GM18907 (cell line): ENCODE results near the gene VWF.

Source experiments
- ATAC-seq: cut with Tn5 transposase; IDR thresholded peaks from one replicate; pipeline ENCODE4 v1.9.1; 2021; ENCODE audit warnings: mild to moderate bottlenecking, moderate library complexity; ENCODE audit not compliant: unreplicated experiment

The VWF gene

GRCh38 chr12:5960783-5961182, 163.7 kb downstream of the VWF start:
- no peak for ATAC-seq

- no peak for ATAC-seq
Measured at GRCh38 chr12:5956987-5957386, 167.5 kb downstream of the VWF start.

DNA sequence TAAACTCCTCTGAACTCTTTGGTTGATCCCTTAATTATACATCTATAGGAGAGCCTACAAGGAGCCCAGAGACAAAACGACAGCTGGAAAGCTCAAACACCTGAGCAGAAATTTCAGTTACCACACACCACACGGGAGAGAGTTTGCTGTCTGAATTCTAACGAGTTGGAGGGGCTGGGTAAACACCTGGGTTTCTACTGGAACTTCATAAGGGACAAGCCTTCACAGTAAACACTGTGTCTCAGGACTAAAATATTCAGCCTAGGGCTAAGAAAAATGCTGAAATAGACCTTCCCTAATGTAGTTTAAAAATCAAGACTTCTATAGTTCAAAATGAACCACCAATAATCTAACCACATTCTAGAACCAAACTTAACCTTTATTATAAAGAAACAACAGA, 169.8 kb downstream of the VWF start:
- ATAC-seq = no peak

- ATAC-seq = no peak
Measured at GRCh38 chr12:5953835-5954586, 170.5 kb downstream of the VWF start.

- no peak for ATAC-seq
Measured at GRCh38 chr12:5952031-5952430, 172.4 kb downstream of the VWF start.

- ATAC-seq = no peak
Measured at GRCh38 chr12:5948696-5949095, 175.8 kb downstream of the VWF start.

DNA sequence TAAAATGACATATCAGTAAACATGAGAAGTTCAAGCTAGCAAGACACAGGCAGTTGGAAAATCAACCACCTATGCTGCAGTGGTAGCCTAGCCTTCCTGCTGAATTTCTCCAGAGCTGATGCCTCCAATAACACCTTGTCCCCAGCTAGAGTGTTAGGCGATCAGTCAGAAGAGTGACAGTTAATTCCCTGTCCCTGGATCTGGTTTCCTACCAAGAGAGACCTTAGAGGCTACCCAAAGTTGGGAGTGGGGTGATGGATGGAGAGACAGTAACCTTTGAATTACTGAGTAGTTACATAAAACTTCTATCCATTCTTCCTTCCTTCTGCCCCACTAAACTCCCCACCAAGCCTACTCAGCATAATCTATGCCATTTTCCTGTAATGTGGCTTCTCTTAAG, 177.5 kb downstream of the VWF start:
- ATAC-seq = no peak

- ATAC-seq = no peak
Measured at GRCh38 chr12:5946388-5946787, 178.1 kb downstream of the VWF start.

DNA sequence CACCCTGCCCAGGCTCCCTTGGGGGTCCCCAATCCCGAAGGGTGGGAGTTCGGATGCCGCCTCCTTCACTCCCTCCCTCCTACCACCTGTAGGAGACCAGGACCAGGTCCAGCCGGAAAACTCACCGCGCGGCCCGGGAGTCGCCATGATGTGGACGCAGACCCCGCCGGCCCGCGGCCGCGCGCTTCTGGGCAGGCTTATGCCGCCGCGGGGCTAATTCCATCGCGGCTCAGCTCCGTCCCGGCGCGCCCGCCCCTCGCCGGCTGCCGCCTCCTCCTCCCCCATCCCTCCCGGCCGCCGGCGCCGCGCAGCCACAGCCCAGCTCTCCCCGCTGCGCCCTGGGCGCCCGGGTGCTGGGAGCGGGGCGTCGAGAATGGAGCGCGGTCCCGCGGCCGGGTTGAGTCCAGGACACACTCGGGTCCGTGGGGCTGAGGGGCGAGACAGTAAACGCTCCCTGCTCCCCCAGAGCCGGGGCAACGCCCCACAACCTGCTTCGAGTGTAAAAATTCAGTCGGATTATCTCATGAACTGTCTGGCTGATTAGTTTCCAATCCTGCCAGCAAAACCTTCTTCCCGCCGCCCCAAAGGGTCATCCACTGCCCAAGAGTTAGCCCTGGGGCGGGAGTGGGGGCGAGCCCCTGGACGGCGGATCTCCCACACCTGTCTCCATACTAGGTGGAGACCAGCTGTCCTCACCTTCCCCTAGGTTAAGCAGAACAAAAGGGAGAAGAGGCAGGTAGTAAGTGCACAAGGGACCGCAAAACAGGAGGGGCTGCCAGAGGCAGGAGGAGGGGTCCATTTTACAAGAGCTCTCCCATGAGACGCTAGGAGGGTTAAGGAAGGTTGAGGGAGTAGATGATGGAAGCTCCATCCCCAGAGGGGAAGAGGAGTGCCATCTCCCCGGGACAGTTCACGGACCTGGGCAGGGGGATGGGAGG, 179.1 kb downstream of the VWF start, which contains the start of gene ANO2:
Gene ANO2 (minus strand): TSS at position 189 of the 938 bp plus-strand sequence. CDS start 42 bp downstream, at position 147.
- ATAC-seq = no peak

GRCh38 chr12:5944688-5945070, 179.8 kb downstream of the VWF start:
- ATAC-seq = no peak

GRCh38 chr12:5944053-5944452, 180.4 kb downstream of the VWF start:
- no peak for ATAC-seq

DNA sequence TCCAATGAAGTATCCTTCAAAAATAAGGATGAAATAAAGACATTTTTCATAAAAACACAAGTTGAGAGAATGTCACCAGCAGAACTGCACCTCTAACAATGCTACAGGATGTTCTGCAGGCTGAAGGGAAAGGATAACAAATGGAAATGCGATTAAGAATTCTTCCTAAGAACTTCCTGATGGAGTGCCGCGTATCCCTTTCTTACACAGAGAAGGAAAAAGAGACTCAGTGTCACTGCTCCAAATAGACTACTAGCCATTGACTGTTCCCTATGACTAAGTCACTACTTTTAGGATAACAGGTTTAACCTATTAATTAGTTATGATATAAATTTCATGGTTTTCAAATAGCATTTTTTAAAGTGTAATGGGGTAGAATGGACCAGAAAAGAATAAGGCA, 182.6 kb downstream of the VWF start:
- ATAC-seq = no peak

DNA sequence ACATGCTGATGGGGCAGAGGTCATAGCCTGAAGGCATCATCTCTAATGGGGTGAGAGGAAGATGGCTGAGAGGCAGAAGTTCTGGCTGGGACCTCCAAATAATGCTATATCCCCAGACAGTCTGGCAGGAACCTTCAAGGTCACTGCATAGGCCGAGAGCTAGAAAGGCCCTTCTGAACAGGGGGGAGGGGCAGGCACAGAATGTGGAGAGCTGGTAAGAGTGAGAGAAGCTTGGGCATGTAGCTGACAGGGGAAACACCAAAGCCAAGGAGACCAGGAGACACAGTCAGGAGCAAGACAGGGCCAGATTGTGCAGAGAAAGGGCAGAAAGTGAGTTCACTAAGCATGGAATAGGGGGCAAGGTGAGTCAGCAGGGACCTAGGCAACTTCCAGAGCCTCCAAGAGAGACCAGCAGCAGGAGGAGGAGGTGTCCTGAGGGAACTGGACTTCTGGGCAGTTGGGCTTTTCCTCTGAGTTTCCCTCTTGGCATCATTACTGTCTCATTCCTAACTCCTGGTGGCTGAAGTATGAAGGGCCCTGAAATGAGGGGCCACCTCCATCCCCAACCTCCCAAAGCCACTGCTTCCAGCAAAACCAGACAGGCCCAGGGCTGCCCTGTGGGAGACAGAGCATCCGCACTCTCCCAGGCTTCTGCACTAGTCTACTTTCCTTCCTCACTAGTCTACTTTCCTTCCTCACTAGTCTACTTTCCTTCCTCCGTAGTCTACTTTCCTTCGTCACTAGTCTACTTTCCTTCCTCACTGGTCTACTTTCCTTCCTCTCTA, 196.5 kb downstream of the VWF start:
- no peak for ATAC-seq

DNA sequence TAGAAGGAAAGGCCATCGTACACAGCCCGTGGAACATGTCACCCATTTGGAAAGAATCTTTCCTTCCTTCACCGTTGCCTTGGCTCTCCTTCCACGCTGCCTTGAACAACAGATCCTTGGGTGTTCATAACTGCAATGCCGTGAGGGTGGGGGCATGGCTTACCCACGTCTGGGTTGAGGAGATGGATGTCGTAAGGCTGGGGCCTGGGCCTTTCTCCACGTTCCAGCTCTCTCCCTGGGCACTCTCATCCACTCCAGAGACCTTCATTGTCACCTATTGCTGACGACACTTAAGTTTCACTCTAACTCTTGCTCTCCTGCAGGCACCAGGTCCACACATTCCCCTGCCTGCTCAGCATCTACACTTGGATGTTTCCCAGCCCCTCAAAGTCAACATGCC, 198.8 kb downstream of the VWF start:
- ATAC-seq = no peak

- ATAC-seq = no peak
Measured at GRCh38 chr12:5924342-5924741, 200.1 kb downstream of the VWF start.

DNA sequence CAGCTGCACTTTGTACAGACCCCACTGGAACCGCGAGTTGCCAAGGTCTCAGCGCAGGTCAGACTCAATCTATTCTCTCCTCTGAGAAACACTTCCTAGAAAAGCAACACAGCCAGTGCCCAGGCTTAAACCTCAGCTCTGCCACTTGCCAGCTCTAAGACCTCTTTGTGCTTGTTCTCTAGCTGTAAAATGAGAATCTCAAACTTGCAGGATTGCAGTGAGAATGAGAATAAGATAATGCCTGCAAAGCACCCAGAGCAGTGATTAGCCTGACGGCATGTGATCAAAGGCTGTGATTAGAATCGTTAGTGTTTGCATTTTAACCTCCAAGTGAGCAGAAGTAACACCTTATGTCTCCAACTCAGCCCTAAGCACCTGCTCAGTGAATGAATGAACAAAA, 200.7 kb downstream of the VWF start:
- no peak for ATAC-seq

GRCh38 chr12:5923043-5923605, 201.3 kb downstream of the VWF start:
- no peak for ATAC-seq

DNA sequence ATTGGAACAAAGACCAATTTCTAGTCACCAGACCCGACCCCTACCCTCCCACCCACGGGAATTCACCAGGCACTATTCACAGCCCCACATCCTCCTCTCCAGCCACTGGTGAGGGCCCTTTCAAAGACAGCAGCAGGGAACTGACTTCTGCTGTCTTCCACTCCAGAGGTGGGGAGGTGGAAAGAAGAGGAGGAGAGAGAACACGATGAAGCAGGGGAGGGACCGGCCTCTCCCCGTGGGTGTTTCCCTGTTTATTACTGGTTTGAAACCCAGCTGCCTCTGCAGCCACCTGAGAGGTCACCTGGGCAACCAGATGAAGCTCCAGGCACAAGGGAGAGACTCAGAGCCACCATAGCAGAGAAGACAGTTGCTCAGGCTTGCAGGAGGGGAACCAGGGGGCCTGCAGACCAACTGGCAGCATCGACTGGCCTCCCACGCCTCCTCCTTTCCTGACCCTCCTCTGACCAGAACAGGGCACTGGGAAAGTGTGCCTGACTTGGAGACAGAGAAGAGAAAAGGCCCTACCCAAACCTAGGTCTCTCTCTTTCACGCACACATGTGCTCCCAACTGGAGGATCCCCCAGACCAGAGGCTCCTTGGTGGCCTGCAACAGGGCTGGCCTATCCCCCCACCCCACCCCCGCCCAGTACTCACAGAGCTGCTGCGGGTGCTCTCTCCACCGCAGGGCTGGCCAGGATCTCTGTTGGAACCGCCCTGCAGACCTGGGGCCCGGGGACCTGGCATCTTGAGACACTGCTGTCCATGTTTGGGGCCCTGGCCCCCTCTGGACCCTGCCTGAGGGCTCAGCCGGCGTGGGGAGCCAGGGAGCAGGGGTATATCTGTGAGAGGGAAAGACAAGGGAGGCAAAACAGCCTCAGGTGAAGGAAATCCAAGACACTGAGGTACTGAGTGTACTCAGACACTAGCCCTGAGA, 202.2 kb downstream of the VWF start:
- no peak for ATAC-seq

DNA sequence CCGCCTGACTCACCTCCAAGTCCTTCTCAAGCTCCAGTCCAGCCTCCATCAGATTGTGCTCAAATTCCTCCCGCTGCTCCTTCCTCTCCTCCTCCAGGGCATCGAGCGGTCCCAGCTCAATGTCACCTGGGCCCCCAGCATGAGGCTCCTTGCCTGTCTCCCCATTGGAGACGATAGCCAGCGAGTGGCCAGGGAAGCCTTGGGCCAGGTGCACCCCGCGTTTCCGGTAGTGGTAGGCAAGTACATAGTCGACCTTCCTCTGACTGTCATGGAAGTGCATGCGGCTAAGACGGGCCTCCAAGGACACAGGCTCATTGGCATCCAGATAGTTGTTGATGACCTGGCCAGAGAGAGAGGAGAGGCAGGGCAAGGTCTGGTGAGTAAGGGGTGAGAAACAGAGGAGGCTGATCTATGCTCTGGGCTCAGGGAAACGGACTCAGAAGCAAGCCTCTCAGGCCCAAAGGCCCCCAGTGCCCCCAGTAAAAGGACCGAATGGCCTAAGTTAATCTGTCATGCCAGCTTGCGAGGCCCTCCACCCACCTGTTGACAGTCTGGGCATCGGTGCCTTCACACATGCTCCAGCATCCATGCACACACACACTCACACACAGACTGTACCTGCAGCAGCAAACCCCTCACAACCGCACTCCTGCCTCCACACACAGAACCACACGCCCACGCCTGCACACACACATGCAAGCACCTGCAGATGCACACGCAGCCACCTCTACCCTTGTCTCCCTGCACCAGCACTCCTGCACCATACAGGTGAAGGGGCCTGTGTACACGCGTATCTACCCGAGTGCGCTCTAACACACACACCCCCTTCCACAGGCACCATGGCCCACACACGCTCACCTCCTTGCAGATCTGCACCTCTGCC, 203.2 kb downstream of the VWF start:
- no peak for ATAC-seq
